ENCODE results near the gene HMG20A.

The HMG20A gene

GRCh38 chr15:77473328-77473727 lies 52.6 kb downstream of the HMG20A start:
- in situ Hi-C loops (cut with MboI; ENCODE audit: low sequenced_read_pairs): no loop called here

- in situ Hi-C loops (cut with MboI; ENCODE audit: low sequenced_read_pairs): no loop called here
Observed at GRCh38 chr15:77474310-77474988, 53.8 kb downstream of the HMG20A start.

- in situ Hi-C loops (cut with MboI; ENCODE audit: low sequenced_read_pairs): loop anchor here (25.0 kb wide), 1 partner anchor 538 kb away; the partner anchor contains the start of gene RCN2
Observed at GRCh38 chr15:77475001-77475400, 54.3 kb downstream of the HMG20A start.

GRCh38 chr15:77475898-77476297 lies 55.2 kb downstream of the HMG20A start:
- in situ Hi-C loops (cut with MboI; ENCODE audit: low sequenced_read_pairs): loop anchor here (25.0 kb wide), 1 partner anchor 539 kb away; the partner anchor contains the start of gene RCN2

GRCh38 chr15:77476995-77477394 lies 56.3 kb downstream of the HMG20A start:
- in situ Hi-C loops (cut with MboI; ENCODE audit: low sequenced_read_pairs): loop anchor here (25.0 kb wide), 1 partner anchor 540 kb away; the partner anchor contains the start of gene RCN2

GRCh38 chr15:77478051-77478450 lies 57.4 kb downstream of the HMG20A start:
- in situ Hi-C loops (cut with MboI; ENCODE audit: low sequenced_read_pairs): loop anchor here (25.0 kb wide), 1 partner anchor 541 kb away; the partner anchor contains the start of gene RCN2

- in situ Hi-C loops (cut with MboI; ENCODE audit: low sequenced_read_pairs): loop anchor here (25.0 kb wide), 1 partner anchor 542 kb away; the partner anchor contains the start of gene RCN2
Observed at GRCh38 chr15:77479015-77479414, 58.3 kb downstream of the HMG20A start.

GRCh38 chr15:77480859-77481633 lies 60.4 kb downstream of the HMG20A start:
- in situ Hi-C loops (cut with MboI; ENCODE audit: low sequenced_read_pairs): loop anchor here (25.0 kb wide), 1 partner anchor 544 kb away; the partner anchor contains the start of gene RCN2

- in situ Hi-C loops (cut with MboI; ENCODE audit: low sequenced_read_pairs): loop anchor here (25.0 kb wide), 1 partner anchor 544 kb away; the partner anchor contains the start of gene RCN2
Observed at GRCh38 chr15:77481670-77482069, 61.0 kb downstream of the HMG20A start.

GRCh38 chr15:77482570-77482969 lies 61.9 kb downstream of the HMG20A start:
- in situ Hi-C loops (cut with MboI; ENCODE audit: low sequenced_read_pairs): loop anchor here (25.0 kb wide), 1 partner anchor 545 kb away; the partner anchor contains the start of gene RCN2

GRCh38 chr15:77483425-77484140 lies 62.9 kb downstream of the HMG20A start:
- in situ Hi-C loops (cut with MboI; ENCODE audit: low sequenced_read_pairs): loop anchor here (25.0 kb wide), 1 partner anchor 546 kb away; the partner anchor contains the start of gene RCN2

GRCh38 chr15:77484994-77485393 lies 64.3 kb downstream of the HMG20A start:
- in situ Hi-C loops (cut with MboI; ENCODE audit: low sequenced_read_pairs): loop anchor here (25.0 kb wide), 1 partner anchor 548 kb away; the partner anchor contains the start of gene RCN2

- in situ Hi-C loops (cut with MboI; ENCODE audit: low sequenced_read_pairs): loop anchor here (25.0 kb wide), 1 partner anchor 550 kb away; the partner anchor contains the start of gene RCN2
Observed at GRCh38 chr15:77486542-77487468, 66.1 kb downstream of the HMG20A start.

- in situ Hi-C loops (cut with MboI; ENCODE audit: low sequenced_read_pairs): loop anchor here (25.0 kb wide), 1 partner anchor 550 kb away; the partner anchor contains the start of gene RCN2
Observed at GRCh38 chr15:77487469-77487842, 66.8 kb downstream of the HMG20A start.

GRCh38 chr15:77487888-77488287 lies 67.2 kb downstream of the HMG20A start:
- in situ Hi-C loops (cut with MboI; ENCODE audit: low sequenced_read_pairs): loop anchor here (25.0 kb wide), 1 partner anchor 551 kb away; the partner anchor contains the start of gene RCN2

GRCh38 chr15:77489647-77490046 lies 69.0 kb downstream of the HMG20A start:
- in situ Hi-C loops (cut with MboI; ENCODE audit: low sequenced_read_pairs): loop anchor here (25.0 kb wide), 1 partner anchor 552 kb away; the partner anchor contains the start of gene RCN2

GRCh38 chr15:77493324-77493907 lies 72.7 kb downstream of the HMG20A start:
- in situ Hi-C loops (cut with MboI; ENCODE audit: low sequenced_read_pairs): loop anchor here (25.0 kb wide), 1 partner anchor 556 kb away; the partner anchor contains the start of gene RCN2

GRCh38 chr15:77494073-77494867 lies 73.6 kb downstream of the HMG20A start:
- in situ Hi-C loops (cut with MboI; ENCODE audit: low sequenced_read_pairs): loop anchor here (25.0 kb wide), 1 partner anchor 557 kb away; the partner anchor contains the start of gene RCN2
